HCT116 (cell line): ENCODE data around the gene STARD8. TPM values are rescaled to one million over a fixed set of nuclear protein-coding genes. Genes with fewer than 3 reads are reported as not detected.

ENCODE experiments used
- ATAC-seq: fragments of 200-7000 bp; cut with Tn5 transposase; 2 replicates; pipeline ENCODE4 v1.9.1; 2020; ENCODE audit warnings: mild to moderate bottlenecking, moderate library complexity
- BruUV-seq: library from RNA; stranded (reverse); fragments of 400-500 nt; replicated peaks from 2 replicates; lab custom pipeline; 2021; lab: Mats Ljungman, UMichigan
- CTCF ChIA-PET: fragments of 300-600 bp; sonication (Branson Sonifier 250); formaldehyde crosslinking; loops from one replicate; lab custom pipeline; 2021; ENCODE audit warnings: antibody characterized with exemption; lab: Charles Lee
- POLR2A ChIA-PET: fragments of 300-600, 350-600 bp; sonication (Branson Sonifier 250); formaldehyde crosslinking; loops from one replicate; lab custom pipeline; 2021; ENCODE audit warnings: antibody characterized with exemption; lab: Charles Lee
- RAD21 ChIA-PET, 2 experiments: fragments of 300-600 bp; sonication (Branson Sonifier 250); formaldehyde crosslinking; loops; one replicate each; lab custom pipeline; 2023; ENCODE audit warnings: low total read pairs in 2 of 2; ENCODE audit not compliant: uncharacterized antibody in 2 of 2, unreplicated experiment in 2 of 2, low non-redundant PET in 1 of 2; lab: Charles Lee
- DNase-seq: peaks from one replicate; pipeline ENCODE4 v3.0.0-alpha.2; 2010; ENCODE audit warnings: low read depth, low spot score
- H2AFZ ChIP-seq: fragments of 200-600 bp; shearing (Covaris generic), sonication (generic); 2 replicates; pipeline ENCODE4 v1.6.1; 2017; ENCODE audit warnings: low read depth, mixed run types, mixed read lengths, antibody characterized with exemption, low read length; ENCODE audit not compliant: poor library complexity, severe bottlenecking
- H3K27ac ChIP-seq: 2 replicates; pipeline ENCODE4 v1.5.1; 2012; ENCODE audit warnings: low read depth, low read length
- H3K27me3 ChIP-seq: fragments of 200-600 bp; sonication (generic); 2 replicates; pipeline ENCODE4 v1.6.1; 2016; ENCODE audit warnings: mixed run types, low read length, mixed read lengths; ENCODE audit not compliant: insufficient read depth
- H3K36me3 ChIP-seq, 2 experiments: fragments of 200-500 bp in 1 of 2; fragments of 200-600 bp in 1 of 2; sonication (Bioruptor generic) in 1 of 2; sonication (generic) in 1 of 2; 2 replicates each; pipeline versions ENCODE4 v1.5.1 to v1.6.1; 2014 to 2016; ENCODE audit warnings: low read length in 2 of 2, inconsistent platforms in 1 of 2, mixed read lengths in 1 of 2, mixed run types in 1 of 2; ENCODE audit not compliant: insufficient read depth in 2 of 2, control insufficient read depth in 1 of 2
- H3K4me1 ChIP-seq, 2 experiments: fragments of 200-600 bp in 1 of 2; sonication (generic) in 1 of 2; 2 replicates each; pipeline versions ENCODE4 v1.5.1 to v1.6.1; 2012 to 2017; ENCODE audit warnings: low read length in 2 of 2, inconsistent platforms in 1 of 2, mild to moderate bottlenecking in 1 of 2, mixed read lengths in 1 of 2, mixed run types in 1 of 2, moderate library complexity in 1 of 2; ENCODE audit not compliant: insufficient read depth in 2 of 2, control insufficient read depth in 1 of 2
- H3K4me2 ChIP-seq: fragments of 200-600 bp; sonication (generic); 2 replicates; pipeline ENCODE4 v1.6.1; 2017; ENCODE audit warnings: mixed run types, low read length, mixed read lengths
- H3K4me3 ChIP-seq, 2 experiments: fragments of 200-600 bp in 1 of 2; sonication (generic) in 1 of 2; replicated peaks in 1 of 2; 2 replicates each; pipeline ENCODE4 v1.5.1; 2011 to 2016; ENCODE audit warnings: low read length in 2 of 2, control low read depth in 1 of 2, low read depth in 1 of 2, mild to moderate bottlenecking in 1 of 2, mixed read lengths in 1 of 2, mixed run types in 1 of 2
- H3K79me2 ChIP-seq: fragments of 200-600 bp; sonication (generic); 2 replicates; pipeline ENCODE4 v1.6.1; 2017; ENCODE audit warnings: mild to moderate bottlenecking, mixed run types, low read length, moderate library complexity, mixed read lengths; ENCODE audit not compliant: insufficient read depth
- H3K9ac ChIP-seq: fragments of 200-600 bp; sonication (generic); 2 replicates; pipeline ENCODE4 v1.6.1; 2016; ENCODE audit warnings: low read length, mixed read lengths
- H3K9me2 ChIP-seq: fragments of 200-600 bp; sonication (generic), shearing (Covaris generic); 2 replicates; pipeline ENCODE4 v1.6.1; 2017; ENCODE audit warnings: mixed run types, mild to moderate bottlenecking, moderate library complexity; ENCODE audit not compliant: insufficient read depth
- H3K9me3 ChIP-seq, 2 experiments: fragments of 200-500 bp in 1 of 2; fragments of 200-600 bp in 1 of 2; sonication (Bioruptor generic) in 1 of 2; sonication (generic) in 1 of 2; 2 replicates each; pipeline ENCODE4 v1.6.1; 2014 to 2017; ENCODE audit warnings: low read length in 2 of 2, mixed read lengths in 2 of 2, inconsistent platforms in 1 of 2, low read depth in 1 of 2, mild to moderate bottlenecking in 1 of 2, mixed run types in 1 of 2, moderate library complexity in 1 of 2; ENCODE audit not compliant: control insufficient read depth in 1 of 2, insufficient read depth in 1 of 2
- H4K20me1 ChIP-seq: fragments of 200-600 bp; sonication (generic), shearing (Covaris generic); 2 replicates; pipeline ENCODE4 v1.6.1; 2017; ENCODE audit warnings: mixed run types, mild to moderate bottlenecking, moderate library complexity; ENCODE audit not compliant: insufficient read depth
- CBX3 ChIP-seq: IDR thresholded peaks from 2 replicates; pipeline ENCODE4 v1.6.1; 2012; ENCODE audit warnings: low read depth
- CEBPB ChIP-seq: IDR thresholded peaks from 2 replicates; pipeline ENCODE4 v1.6.1; 2012; ENCODE audit warnings: low read depth
- CTCF ChIP-seq, 3 experiments: fragments of 200-600 bp in 1 of 3; sonication (generic) in 1 of 3; IDR thresholded peaks in 2 of 3; conservative IDR thresholded peaks in 1 of 3; 2 replicates each; pipeline ENCODE4 v1.5.1; 2012 to 2017; ENCODE audit warnings: low read depth in 2 of 3, low read length in 2 of 3, antibody characterized with exemption in 1 of 3, borderline replicate concordance in 1 of 3, control low read depth in 1 of 3, mild to moderate bottlenecking in 1 of 3, mixed read lengths in 1 of 3, mixed run types in 1 of 3, moderate library complexity in 1 of 3; ENCODE audit not compliant: insufficient read depth in 1 of 3
- EGR1 ChIP-seq: IDR thresholded peaks from 2 replicates; pipeline ENCODE4 v1.6.1; 2012; ENCODE audit warnings: low read depth
- EZH2 ChIP-seq: fragments of 200-600 bp; sonication (generic); IDR thresholded peaks from 2 replicates; pipeline ENCODE4 v1.6.1; 2017; ENCODE audit warnings: antibody characterized with exemption, mixed run types
- EZH2phosphoT487 ChIP-seq: fragments of 200-600 bp; IDR thresholded peaks from 2 replicates; pipeline ENCODE4 v1.6.1; 2018; ENCODE audit warnings: antibody characterized with exemption, borderline replicate concordance
- JUND ChIP-seq: IDR thresholded peaks from 2 replicates; pipeline ENCODE4 v1.6.1; 2012
- MAX ChIP-seq: IDR thresholded peaks from 2 replicates; pipeline ENCODE4 v1.6.1; 2012
- POLR2A ChIP-seq: IDR thresholded peaks from 2 replicates; pipeline ENCODE4 v1.7.0; 2011; ENCODE audit warnings: borderline replicate concordance; ENCODE audit not compliant: insufficient read depth, insufficient read length; ENCODE audit errors: extremely low read depth
- POLR2AphosphoS5 ChIP-seq: IDR thresholded peaks from 2 replicates; pipeline ENCODE4 v1.6.1; 2011; ENCODE audit warnings: mild to moderate bottlenecking, low read depth, low read length, moderate library complexity
- RAD21 ChIP-seq: IDR thresholded peaks from 2 replicates; pipeline ENCODE4 v1.6.1; 2012; ENCODE audit warnings: low read depth, mild to moderate bottlenecking
- REST ChIP-seq: IDR thresholded peaks from 2 replicates; pipeline ENCODE4 v1.6.1; 2012; ENCODE audit warnings: low read depth
- SP1 ChIP-seq: IDR thresholded peaks from 2 replicates; pipeline ENCODE4 v1.6.1; 2012; ENCODE audit warnings: low read depth
- SRF ChIP-seq: IDR thresholded peaks from 2 replicates; pipeline ENCODE4 v1.6.1; 2012; ENCODE audit warnings: low read depth
- YY1 ChIP-seq: IDR thresholded peaks from 2 replicates; pipeline ENCODE4 v1.6.1; 2011; ENCODE audit warnings: low read length, low read depth, moderate library complexity, mild to moderate bottlenecking; ENCODE audit not compliant: insufficient replicate concordance; ENCODE audit errors: extremely low read depth
- ZBTB33 ChIP-seq: IDR thresholded peaks from 2 replicates; pipeline ENCODE4 v1.6.1; 2011; ENCODE audit warnings: mild to moderate bottlenecking, low read length, moderate library complexity; ENCODE audit not compliant: insufficient replicate concordance; ENCODE audit errors: extremely low read depth
- intact Hi-C: fragments of 100-400 bp; cut with micrococcal nuclease; formaldehyde crosslinking; loops from 2 replicates; pipeline ENCODE4 v1.10.0; 2022
- total RNA-seq: library from RNA; stranded (reverse); gene quantifications from one replicate; pipeline ENCODE4 v1.2.1, GENCODE V29; 2021; ENCODE audit not compliant: unreplicated experiment

The STARD8 gene
- total RNA-seq, 1 experiment from 2014 or later: 5.4 TPM

GRCh38 chrX:68758671-68759070, 111.2 kb downstream of the STARD8 start:
- no peaks in the 10 kb centered on the region for H3K79me2 ChIP-seq
- no peak overlapping the region for H3K9ac ChIP-seq
- intact Hi-C loops: no loop called here
- no peak overlapping the region for H3K4me3 ChIP-seq
- H3K27me3 ChIP-seq: no peaks in the 10 kb centered on the region
- no peak overlapping the region for H3K4me2 ChIP-seq
- no peaks in the 10 kb centered on the region for H3K9me3 ChIP-seq
- ChIA-PET POLR2A (no interaction called here), CTCF (no interaction called here), RAD21 (no interaction called here)
- no TSS peak for BruUV-seq
- H2AFZ ChIP-seq: no peak overlapping the region
- DNase-seq (no peak), ATAC-seq (no peak)
- H3K9me2 ChIP-seq: no peaks in the 10 kb centered on the region
- no peaks in the 10 kb centered on the region for H4K20me1 ChIP-seq
- no peak overlapping the region for H3K27ac ChIP-seq
- no peak for TF ChIP-seq JUND
- TF ChIP-seq YY1: no peak
- no peak for TF ChIP-seq SP1
- no peak for TF ChIP-seq EGR1
- TF ChIP-seq RAD21: no peak
- TF ChIP-seq SRF: no peak
- TF ChIP-seq EZH2: no peak
- TF ChIP-seq CBX3: no peak
- no peak for TF ChIP-seq EZH2phosphoT487
- no peak for TF ChIP-seq ZBTB33
- no peak for TF ChIP-seq MAX
- no peak for TF ChIP-seq CTCF (IDR thresholded peaks at IDR 0.05 in 2 of 3, conservative IDR thresholded peaks at IDR 0.05 in 1 of 3; ENCODE audit: borderline replicate concordance in 1 of 3, insufficient read depth in 1 of 3, low read depth in 2 of 3, low read length in 2 of 3)
- TF ChIP-seq CEBPB: no peak
- TF ChIP-seq POLR2A: no peak
- TF ChIP-seq REST: no peak
- no peak for TF ChIP-seq POLR2AphosphoS5
- H3K4me1 ChIP-seq: no peaks in the 10 kb centered on the region
- H3K36me3 ChIP-seq: no peaks in the 10 kb centered on the region
